IMR-90 (cell line): ENCODE results near the gene CFAP251. TPM values are rescaled to one million over a fixed set of nuclear protein-coding genes. Genes with fewer than 3 reads are reported as not detected.

Experiments used
- ATAC-seq: fragments of 200-7000 bp; cut with Tn5 transposase; 2 replicates; pipeline ENCODE4 v1.9.1; 2020; ENCODE audit warnings: low read depth, mild to moderate bottlenecking, moderate library complexity
- BruUV-seq: library from RNA; stranded (reverse); fragments of 400-500 nt; replicated peaks from 2 replicates; lab custom pipeline; 2021; lab: Mats Ljungman, UMichigan
- CTCF ChIA-PET: fragments of 300-600 bp; formaldehyde crosslinking; extraction: SDS; loops from one replicate; lab custom pipeline; 2021; ENCODE audit warnings: antibody characterized with exemption; lab: Yijun Ruan, JAX
- POLR2A ChIA-PET: fragments of 300-600 bp; sonication (Branson Sonifier 250); formaldehyde crosslinking; loops from one replicate; lab custom pipeline; 2022; ENCODE audit warnings: antibody characterized with exemption; ENCODE audit not compliant: unreplicated experiment; lab: Charles Lee
- DNase-seq: peaks from one replicate; pipeline ENCODE4 v3.0.0; 2013
- H2AFZ ChIP-seq: replicated peaks from 2 replicates; pipeline ENCODE3; 2013; ENCODE audit warnings: low read length, mild to moderate bottlenecking; ENCODE audit not compliant: poor library complexity
- H2AK5ac ChIP-seq: 2 replicates; pipeline ENCODE4 v1.6.1; 2013; ENCODE audit warnings: low read depth, low read length, inconsistent platforms
- H2AK9ac ChIP-seq: replicated peaks from 2 replicates; pipeline ENCODE3; 2013; ENCODE audit warnings: mild to moderate bottlenecking, low read depth, low read length, moderate library complexity; ENCODE audit not compliant: poor library complexity
- H2BK120ac ChIP-seq: 2 replicates; pipeline ENCODE4 v1.6.1; 2013; ENCODE audit warnings: low read depth, low read length, inconsistent platforms
- H2BK15ac ChIP-seq: 3 replicates; pipeline ENCODE4 v1.6.1; 2013; ENCODE audit warnings: low read depth, low read length, inconsistent platforms
- H2BK20ac ChIP-seq: 2 replicates; pipeline ENCODE4 v1.6.1; 2013; ENCODE audit warnings: low read depth, mild to moderate bottlenecking, inconsistent platforms, low read length, moderate library complexity
- H2BK5ac ChIP-seq: 2 replicates; pipeline ENCODE4 v1.6.1; 2013; ENCODE audit warnings: mild to moderate bottlenecking, low read depth, low read length, inconsistent platforms; ENCODE audit not compliant: poor library complexity, severe bottlenecking
- H3K14ac ChIP-seq: replicated peaks from 2 replicates; pipeline ENCODE4 v1.6.1; 2013; ENCODE audit warnings: low read depth, low read length, inconsistent platforms
- H3K18ac ChIP-seq: 2 replicates; pipeline ENCODE4 v1.6.1; 2013; ENCODE audit warnings: low read depth, low read length, control low read depth
- H3K23ac ChIP-seq: 2 replicates; pipeline ENCODE4 v1.6.1; 2013; ENCODE audit warnings: low read depth, low read length, inconsistent platforms
- H3K27ac ChIP-seq: 2 replicates; pipeline ENCODE4 v1.5.1; 2013; ENCODE audit warnings: mild to moderate bottlenecking, control low read depth, low read length; ENCODE audit not compliant: insufficient read depth
- H3K27me3 ChIP-seq: 2 replicates; pipeline ENCODE4 v1.6.1; 2013; ENCODE audit warnings: low read length; ENCODE audit not compliant: control insufficient read depth, insufficient read depth
- H3K36me3 ChIP-seq: 2 replicates; pipeline ENCODE4 v1.6.1; 2013; ENCODE audit warnings: low read length, mixed read lengths; ENCODE audit not compliant: control insufficient read depth, insufficient read depth
- H3K4ac ChIP-seq: 2 replicates; pipeline ENCODE4 v1.6.1; 2013; ENCODE audit warnings: low read depth, low read length, inconsistent platforms
- H3K4me1 ChIP-seq: 2 replicates; pipeline ENCODE4 v1.6.1; 2013; ENCODE audit warnings: low read length, mixed read lengths; ENCODE audit not compliant: control insufficient read depth, insufficient read depth
- H3K4me2 ChIP-seq: 2 replicates; pipeline ENCODE4 v1.6.1; 2013; ENCODE audit warnings: low read depth, mild to moderate bottlenecking, control low read depth, low read length, moderate library complexity
- H3K4me3 ChIP-seq: 2 replicates; pipeline ENCODE4 v1.5.1; 2013; ENCODE audit warnings: low read depth, mild to moderate bottlenecking, control low read depth, low read length, moderate library complexity; ENCODE audit not compliant: insufficient read depth
- H3K56ac ChIP-seq: 2 replicates; pipeline ENCODE4 v1.6.1; 2013; ENCODE audit warnings: low read length, inconsistent platforms; ENCODE audit not compliant: insufficient read depth; ENCODE audit errors: extremely low read depth
- H3K79me1 ChIP-seq, 2 experiments: 2 replicates each; pipeline ENCODE4 v1.6.1; 2013; ENCODE audit warnings: low read length in 2 of 2, inconsistent platforms in 1 of 2, low read depth in 1 of 2
- H3K9ac ChIP-seq: 2 replicates; pipeline ENCODE4 v1.6.1; 2013; ENCODE audit warnings: low read depth, low read length, control low read depth
- H3K9me1 ChIP-seq: 2 replicates; pipeline ENCODE4 v1.6.1; 2013; ENCODE audit warnings: low read length, inconsistent platforms; ENCODE audit not compliant: insufficient read depth
- H3K9me3 ChIP-seq: 2 replicates; pipeline ENCODE4 v1.6.1; 2013; ENCODE audit warnings: low read length; ENCODE audit not compliant: control insufficient read depth, insufficient read depth
- H4K20me1 ChIP-seq: 2 replicates; pipeline ENCODE4 v1.6.1; 2013; ENCODE audit warnings: low read length, inconsistent platforms; ENCODE audit not compliant: insufficient read depth
- H4K5ac ChIP-seq: 2 replicates; pipeline ENCODE4 v1.6.1; 2013; ENCODE audit warnings: mild to moderate bottlenecking, low read depth, low read length, control low read depth
- H4K8ac ChIP-seq, 2 experiments: 2 replicates each; pipeline ENCODE4 v1.6.1; 2013; ENCODE audit warnings: low read depth in 2 of 2, low read length in 2 of 2, control low read depth in 1 of 2, inconsistent platforms in 1 of 2
- H4K91ac ChIP-seq: 2 replicates; pipeline ENCODE4 v1.6.1; 2013; ENCODE audit warnings: low read depth, low read length, inconsistent platforms; ENCODE audit not compliant: insufficient read depth
- BHLHE40 ChIP-seq: fragments of 150-350 bp; IDR thresholded peaks from 2 replicates; pipeline ENCODE4 v1.6.1; 2016; ENCODE audit warnings: mild to moderate bottlenecking, low read depth, low read length
- CEBPB ChIP-seq: IDR thresholded peaks from 2 replicates; pipeline ENCODE4 v1.6.1; 2012; ENCODE audit warnings: low read depth, low read length, improper control_type of control experiment
- CHD1 ChIP-seq: IDR thresholded peaks from 2 replicates; pipeline ENCODE4 v1.6.1; 2012; ENCODE audit warnings: low read depth, low read length, improper control_type of control experiment
- MAFK ChIP-seq: IDR thresholded peaks from 2 replicates; pipeline ENCODE4 v1.6.1; 2012; ENCODE audit warnings: low read depth, low read length, improper control_type of control experiment
- MAZ ChIP-seq: IDR thresholded peaks from 2 replicates; pipeline ENCODE4 v1.6.1; 2012; ENCODE audit warnings: low read depth, mild to moderate bottlenecking, low read length, improper control_type of control experiment, moderate library complexity, borderline replicate concordance
- POLR2A ChIP-seq: IDR thresholded peaks from 2 replicates; pipeline ENCODE4 v1.6.1; 2012; ENCODE audit warnings: mild to moderate bottlenecking, low read depth, low read length
- RAD21 ChIP-seq: IDR thresholded peaks from 2 replicates; pipeline ENCODE4 v1.6.1; 2012; ENCODE audit warnings: low read length, improper control_type of control experiment
- RFX5 ChIP-seq: IDR thresholded peaks from 2 replicates; pipeline ENCODE4 v1.8.0; 2012; ENCODE audit warnings: low read depth, mild to moderate bottlenecking, low read length, moderate library complexity
- SMC3 ChIP-seq: fragments of 150-350 bp; IDR thresholded peaks from 2 replicates; pipeline ENCODE4 v1.6.1; 2016; ENCODE audit warnings: low read depth, mild to moderate bottlenecking, antibody characterized with exemption, low read length, moderate library complexity
- WGBS, 2 experiments: methylation state at CpG; one replicate each; pipeline versions ENCODE4 v1.1.5 to v1.1.7; 2013; ENCODE audit warnings: missing lambda C conversion rate in 2 of 2; ENCODE audit not compliant: insufficient read length in 1 of 2; ENCODE audit errors: extremely low coverage in 2 of 2; 5-methylcytosine and 5-hydroxymethylcytosine counted together
- dilution Hi-C: fragments of 300-500 bp; cut with HindIII; formaldehyde crosslinking; loops from one replicate; pipeline ENCODE4 v1.14.3; 2018; ENCODE audit warnings: low sequenced_read_pairs; ENCODE audit not compliant: unreplicated experiment
- in situ Hi-C: fragments of 300-500 bp; cut with MboI; formaldehyde crosslinking; loops from 3 replicates; pipeline ENCODE4 v1.14.3; 2019; ENCODE audit warnings: low sequenced_read_pairs, inconsistent platforms, mixed read lengths
- intact Hi-C: fragments of 100-400 bp; cut with micrococcal nuclease; formaldehyde crosslinking; loops from 2 replicates; pipeline ENCODE4 v1.10.0; 2022
- polyA plus RNA-seq, 3 experiments: library from polyadenylated mRNA; depleted of rRNA; stranded (reverse); fragments of >200 nt; gene quantifications; 2 replicates each; pipeline ENCODE4 v1.2.3, GENCODE V29; 2012; ENCODE audit warnings: low replicate concordance in 1 of 3
- total RNA-seq: library from RNA; depleted of rRNA; stranded (reverse); fragments of >200 nt; gene quantifications from 2 replicates; pipeline ENCODE4 v1.2.3, GENCODE V29; 2012
- TF ChIP-seq, protein P1 (sequence below): fragments of 150-350 bp; IDR thresholded peaks from 2 replicates; pipeline ENCODE4 v1.6.1; 2017; ENCODE audit warnings: mild to moderate bottlenecking, antibody characterized with exemption, low read length, low read depth
- TF ChIP-seq, protein P2 (sequence below): fragments of 150-350 bp; IDR thresholded peaks from 2 replicates; pipeline ENCODE4 v1.6.1; 2016; ENCODE audit warnings: low read depth, mild to moderate bottlenecking, low read length, moderate library complexity, borderline replicate concordance
- TF ChIP-seq, protein P3 (sequence below): conservative IDR thresholded peaks from 2 replicates; pipeline ENCODE4 v1.5.1; 2012; ENCODE audit warnings: mild to moderate bottlenecking, low read depth, low read length, improper control_type of control experiment

Gene CFAP251
- total and polyA plus RNA-seq, 2 of the 4 experiments (the other 2 are of a cell fraction): 7.8 to 9.1 TPM

GRCh38 chr12:121933522-121934308, 15.3 kb downstream of the CFAP251 start:
- Histone ChIP-seq H2BK5ac (no peak overlapping the region), H2BK15ac (peak overlapping the region; percentile 61; the same call in 2 of the 3 replicates), H4K8ac (peak overlapping the region; percentile 45 to 78; a peak in 1 of 4 replicates), H4K20me1 (no peaks in the 10 kb centered on the region), H3K23ac (no peak overlapping the region), H2BK120ac (peak overlapping the region; percentile 26; the same call in 1 of the 2 replicates), H3K4me3 (no peak overlapping the region), H3K56ac (no peak overlapping the region), H3K18ac (no peak overlapping the region), H3K4me1 (peaks cover 2% of the 10 kb centered on the region; the same call in 1 of the 2 replicates), H3K79me1 (no peaks in the 10 kb centered on the region), H2BK20ac (0 out of 2 replicates have a peak overlapping the region, but pooled peaks have one; percentile 9), H3K4me2 (no peak overlapping the region), H3K9me3 (peaks cover 4% of the 10 kb centered on the region; the same call in 1 of the 2 replicates), H2AK5ac (peak overlapping the region; percentile 48; the same call in 1 of the 2 replicates), H3K9me1 (peaks cover 7% of the 10 kb centered on the region; the same call in 1 of the 2 replicates), H3K36me3 (peaks cover 11% of the 10 kb centered on the region), H2AFZ (peak overlapping the region; percentile 47), H3K4ac (peak overlapping the region; percentile 51; the same call in 1 of the 2 replicates), H3K14ac (no peak overlapping the region; the same call in 1 of the 2 replicates), H4K91ac (peak overlapping the region; percentile 60; the same call in 1 of the 2 replicates), H3K27me3 (no peaks in the 10 kb centered on the region), H3K9ac (no peak overlapping the region), H2AK9ac (peak overlapping the region; percentile 48), H4K5ac (no peak overlapping the region; the same call in 1 of the 2 replicates), H3K27ac (no peak overlapping the region)
- ATAC-seq (peak; percentile 77), DNase-seq (peak; percentile 42)
- BruUV-seq: no TSS peak
- dilution Hi-C loops (no loop called here), in situ Hi-C loops (no loop called here), intact Hi-C loops (loop anchor here (1.0 kb wide), 1 partner anchor 22 kb away; no protein-coding TSS in a partner anchor)
- POLR2A ChIA-PET: no interaction called here
- no peak for TF ChIP-seq CHD1
- TF ChIP-seq, protein P1, sequence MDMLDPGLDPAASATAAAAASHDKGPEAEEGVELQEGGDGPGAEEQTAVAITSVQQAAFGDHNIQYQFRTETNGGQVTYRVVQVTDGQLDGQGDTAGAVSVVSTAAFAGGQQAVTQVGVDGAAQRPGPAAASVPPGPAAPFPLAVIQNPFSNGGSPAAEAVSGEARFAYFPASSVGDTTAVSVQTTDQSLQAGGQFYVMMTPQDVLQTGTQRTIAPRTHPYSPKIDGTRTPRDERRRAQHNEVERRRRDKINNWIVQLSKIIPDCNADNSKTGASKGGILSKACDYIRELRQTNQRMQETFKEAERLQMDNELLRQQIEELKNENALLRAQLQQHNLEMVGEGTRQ: no peak
- TF ChIP-seq, protein P2, sequence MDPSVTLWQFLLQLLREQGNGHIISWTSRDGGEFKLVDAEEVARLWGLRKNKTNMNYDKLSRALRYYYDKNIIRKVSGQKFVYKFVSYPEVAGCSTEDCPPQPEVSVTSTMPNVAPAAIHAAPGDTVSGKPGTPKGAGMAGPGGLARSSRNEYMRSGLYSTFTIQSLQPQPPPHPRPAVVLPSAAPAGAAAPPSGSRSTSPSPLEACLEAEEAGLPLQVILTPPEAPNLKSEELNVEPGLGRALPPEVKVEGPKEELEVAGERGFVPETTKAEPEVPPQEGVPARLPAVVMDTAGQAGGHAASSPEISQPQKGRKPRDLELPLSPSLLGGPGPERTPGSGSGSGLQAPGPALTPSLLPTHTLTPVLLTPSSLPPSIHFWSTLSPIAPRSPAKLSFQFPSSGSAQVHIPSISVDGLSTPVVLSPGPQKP: no peak
- TF ChIP-seq BHLHE40: no peak
- TF ChIP-seq RFX5: no peak
- TF ChIP-seq RAD21: no peak
- no peak for TF ChIP-seq SMC3
- TF ChIP-seq CEBPB: no peak
- no peak for TF ChIP-seq MAFK
- TF ChIP-seq MAZ: no peak
- TF ChIP-seq, protein P3, sequence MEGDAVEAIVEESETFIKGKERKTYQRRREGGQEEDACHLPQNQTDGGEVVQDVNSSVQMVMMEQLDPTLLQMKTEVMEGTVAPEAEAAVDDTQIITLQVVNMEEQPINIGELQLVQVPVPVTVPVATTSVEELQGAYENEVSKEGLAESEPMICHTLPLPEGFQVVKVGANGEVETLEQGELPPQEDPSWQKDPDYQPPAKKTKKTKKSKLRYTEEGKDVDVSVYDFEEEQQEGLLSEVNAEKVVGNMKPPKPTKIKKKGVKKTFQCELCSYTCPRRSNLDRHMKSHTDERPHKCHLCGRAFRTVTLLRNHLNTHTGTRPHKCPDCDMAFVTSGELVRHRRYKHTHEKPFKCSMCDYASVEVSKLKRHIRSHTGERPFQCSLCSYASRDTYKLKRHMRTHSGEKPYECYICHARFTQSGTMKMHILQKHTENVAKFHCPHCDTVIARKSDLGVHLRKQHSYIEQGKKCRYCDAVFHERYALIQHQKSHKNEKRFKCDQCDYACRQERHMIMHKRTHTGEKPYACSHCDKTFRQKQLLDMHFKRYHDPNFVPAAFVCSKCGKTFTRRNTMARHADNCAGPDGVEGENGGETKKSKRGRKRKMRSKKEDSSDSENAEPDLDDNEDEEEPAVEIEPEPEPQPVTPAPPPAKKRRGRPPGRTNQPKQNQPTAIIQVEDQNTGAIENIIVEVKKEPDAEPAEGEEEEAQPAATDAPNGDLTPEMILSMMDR: no peak
- TF ChIP-seq POLR2A: no peak
- WGBS, 2 experiments: 75% methylated on average over 4 of the region's 17 CpGs; no CpG with 5 or more reads in 1 of the 2 experiments
- CTCF ChIA-PET: no interaction called here
